D721Med (cell line): ENCODE measurements around the gene TMEM62.

Experiments
- DNase-seq: peaks from one replicate; pipeline ENCODE4 v3.0.0; 2011; ENCODE audit warnings: low spot score; ENCODE audit not compliant: insufficient read length
- FAIRE-seq: peaks from 2 replicates; lab custom pipeline; 2011; peaks lifted over from hg19 to GRCh38; lab: Jason Lieb, UNC
- CTCF ChIP-seq: IDR thresholded peaks from 2 replicates; pipeline ENCODE4 v1.5.1; 2012; ENCODE audit warnings: mild to moderate bottlenecking, control low read depth; ENCODE audit not compliant: insufficient read depth; ENCODE audit errors: missing control alignments

The TMEM62 gene

DNA sequence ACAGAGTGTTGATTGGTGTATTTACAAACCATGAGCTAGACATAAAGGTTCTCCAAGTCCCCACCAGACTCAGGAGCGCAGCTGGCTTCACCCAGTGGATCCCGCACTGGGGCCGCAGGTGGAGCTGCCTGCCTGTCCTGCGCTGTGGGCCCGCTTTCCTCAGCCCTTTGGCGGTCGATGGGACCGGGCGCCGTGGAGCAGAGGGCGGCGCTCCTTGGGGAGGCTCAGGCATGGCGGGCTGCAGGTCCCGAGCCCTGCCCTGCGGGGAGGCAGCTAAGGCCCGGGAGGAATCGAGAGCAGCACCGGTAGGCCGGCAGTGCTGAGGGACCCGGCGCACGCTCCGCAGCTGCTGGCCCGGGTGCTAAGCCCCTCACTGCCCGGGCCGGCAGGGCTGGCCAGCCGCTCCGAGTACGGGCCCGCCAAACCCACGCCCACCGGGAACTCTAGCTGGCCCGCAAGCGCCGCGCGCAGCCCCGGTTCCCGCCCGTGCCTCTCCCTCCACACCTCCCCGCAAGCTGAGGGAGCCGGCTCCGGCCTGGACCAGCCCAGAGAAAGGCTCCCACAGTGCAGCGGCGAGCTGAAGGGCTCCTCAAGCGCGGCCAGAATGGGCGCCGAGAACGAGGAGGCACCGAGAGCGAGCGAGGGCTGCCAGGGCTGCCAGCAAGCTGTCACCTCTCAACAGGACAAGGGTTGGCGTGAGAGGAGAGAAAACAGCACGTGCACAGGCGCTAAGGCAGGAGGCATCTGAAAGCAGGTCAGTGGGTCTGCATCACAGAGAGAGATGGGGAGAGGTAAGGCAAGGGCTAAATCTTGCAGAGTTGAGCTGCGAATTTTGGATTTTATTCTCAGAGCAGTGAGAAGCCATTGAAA lies 93.3 kb downstream of the TMEM62 start:
- no peak for TF ChIP-seq CTCF
- no peak for DNase-seq
- FAIRE-seq = no peak

DNA sequence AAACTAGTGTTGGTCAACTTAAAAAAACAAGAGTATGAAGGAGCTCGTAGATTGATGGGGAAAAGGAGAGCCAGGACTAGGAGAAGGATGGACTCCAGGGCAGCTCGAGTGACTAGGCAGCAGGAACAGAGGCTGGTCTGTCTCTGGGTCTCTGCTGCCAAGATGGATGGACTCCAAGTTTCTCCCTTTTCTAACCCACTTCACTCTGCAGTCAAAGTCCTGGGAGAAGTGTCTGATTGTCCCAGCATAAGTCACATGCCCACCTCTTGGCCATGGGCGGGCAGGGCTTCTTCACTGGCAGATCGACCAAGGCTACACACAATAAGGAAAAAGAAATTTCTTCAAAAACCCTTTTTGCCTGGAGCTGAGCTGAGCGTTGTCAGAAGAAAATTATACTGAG lies 96.6 kb downstream of the TMEM62 start:
- no peak for TF ChIP-seq CTCF
- FAIRE-seq (no peak), DNase-seq (no peak)

DNA sequence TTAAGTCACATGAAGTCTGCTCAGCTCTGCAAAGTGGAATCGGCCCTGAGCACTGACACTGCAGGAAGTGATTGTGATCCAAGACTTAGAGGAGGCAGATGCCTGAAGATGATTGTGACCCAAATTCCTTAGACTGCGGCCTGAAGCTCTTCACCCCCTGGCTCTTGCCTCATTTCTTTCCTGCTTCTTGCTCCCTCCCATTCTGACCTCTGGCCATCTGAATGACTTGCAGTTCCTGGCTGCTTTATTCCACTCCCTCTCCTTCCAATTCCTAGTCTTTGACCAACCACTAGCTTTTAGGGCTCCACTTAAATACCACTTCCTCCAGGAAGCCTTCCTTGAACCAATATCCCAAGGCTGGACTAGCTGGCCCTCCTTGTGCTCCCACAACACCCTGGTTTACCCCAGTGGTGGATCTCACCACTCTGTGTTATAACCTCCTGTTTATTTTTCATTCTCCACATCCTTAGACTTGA lies 97.3 kb downstream of the TMEM62 start:
- FAIRE-seq (no peak), DNase-seq (no peak)
- no peak for TF ChIP-seq CTCF

DNA sequence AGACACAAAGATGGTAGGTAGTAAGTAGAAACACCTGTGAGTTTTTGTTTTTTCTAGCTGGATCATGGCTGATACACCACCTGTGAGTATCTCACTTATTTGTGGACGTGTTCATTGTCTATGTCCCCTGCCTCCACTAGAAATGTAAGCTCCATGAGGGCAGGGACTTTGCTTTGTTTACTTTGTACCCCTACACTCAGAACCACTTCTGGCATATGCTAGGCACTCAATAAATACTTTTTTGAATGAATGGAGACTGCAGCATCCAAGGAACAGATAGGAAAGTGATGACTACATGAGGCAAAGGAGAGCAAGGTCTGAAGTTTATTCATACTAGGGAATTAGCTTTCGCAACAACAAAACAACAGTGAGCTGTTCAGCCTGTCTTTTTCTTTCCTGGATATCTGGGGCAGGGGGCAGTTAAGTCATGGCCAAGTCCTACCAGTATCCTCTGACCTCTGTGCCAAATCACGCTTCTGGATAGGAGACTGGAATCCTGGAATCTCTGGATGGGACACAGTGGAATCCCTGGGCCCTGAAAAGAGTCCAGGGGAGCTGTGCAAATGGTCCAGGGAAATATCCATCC lies 99.0 kb downstream of the TMEM62 start:
- DNase-seq = no peak
- TF ChIP-seq CTCF = no peak
- FAIRE-seq = no peak
